KMS-11 (cell line): ENCODE measurements around the gene EMP1.

Source experiments
- H2AFZ ChIP-seq: fragments of 200-600 bp; sonication (generic); 2 replicates; pipeline ENCODE4 v1.6.1; 2016; ENCODE audit warnings: antibody characterized with exemption, mixed run types, low read depth
- H3K27ac ChIP-seq: fragments of 200-600 bp; sonication (generic); 2 replicates; pipeline ENCODE4 v1.6.1; 2016; ENCODE audit warnings: mild to moderate bottlenecking, mixed run types
- H3K27me3 ChIP-seq: fragments of 200-600 bp; sonication (generic); 2 replicates; pipeline ENCODE4 v1.6.1; 2017; ENCODE audit warnings: mild to moderate bottlenecking, low read depth, mixed run types, moderate library complexity; ENCODE audit not compliant: insufficient read depth
- H3K36me3 ChIP-seq: fragments of 200-600 bp; sonication (generic); 2 replicates; pipeline ENCODE4 v1.6.1; 2017; ENCODE audit warnings: mild to moderate bottlenecking, mixed run types; ENCODE audit not compliant: insufficient read depth
- H3K4me1 ChIP-seq: fragments of 200-600 bp; sonication (generic); 2 replicates; pipeline ENCODE4 v1.6.1; 2016; ENCODE audit warnings: mild to moderate bottlenecking, low read depth, mixed run types; ENCODE audit not compliant: poor library complexity, severe bottlenecking
- H3K4me2 ChIP-seq: fragments of 200-600 bp; sonication (generic); 2 replicates; pipeline ENCODE4 v1.7.0; 2016; ENCODE audit warnings: mild to moderate bottlenecking, mixed run types
- H3K4me3 ChIP-seq: fragments of 200-600 bp; sonication (generic); IDR thresholded peaks from 2 replicates; pipeline ENCODE4 v1.6.1; 2017; ENCODE audit warnings: low read depth, low read length, mixed read lengths; ENCODE audit not compliant: insufficient read depth
- H3K79me2 ChIP-seq: fragments of 200-600 bp; sonication (generic); 2 replicates; pipeline ENCODE4 v1.6.1; 2016; ENCODE audit warnings: low read depth, mixed run types; ENCODE audit not compliant: insufficient read depth
- H3K9ac ChIP-seq: fragments of 200-600 bp; sonication (generic); 2 replicates; pipeline ENCODE4 v1.6.1; 2016; ENCODE audit warnings: mild to moderate bottlenecking, mixed run types
- H4K20me1 ChIP-seq: fragments of 200-600 bp; sonication (generic); 2 replicates; pipeline ENCODE4 v1.6.1; 2016; ENCODE audit warnings: mild to moderate bottlenecking, mixed run types; ENCODE audit not compliant: insufficient read depth
- CTCF ChIP-seq: fragments of 200-600 bp; sonication (generic); conservative IDR thresholded peaks from 2 replicates; pipeline ENCODE4 v1.6.1; 2017; ENCODE audit warnings: low read depth, mild to moderate bottlenecking, antibody characterized with exemption, low read length, moderate library complexity, mixed read lengths

Gene EMP1

GRCh38 chr12:13167906-13168305 is 28.6 kb upstream of the EMP1 start:
- Histone ChIP-seq H3K4me1 (peaks cover 67% of the 10 kb centered on the region), H3K9ac (no peak overlapping the region), H3K79me2 (no peaks in the 10 kb centered on the region), H2AFZ (no peak overlapping the region), H4K20me1 (no peaks in the 10 kb centered on the region), H3K4me2 (no peak overlapping the region), H3K27ac (no peak overlapping the region), H3K27me3 (no peaks in the 10 kb centered on the region), H3K4me3 (no peak overlapping the region), H3K36me3 (no peaks in the 10 kb centered on the region)
- TF ChIP-seq CTCF: no peak

- Histone ChIP-seq H3K9ac (no peak overlapping the region), H3K4me2 (no peak overlapping the region), H3K36me3 (no peaks in the 10 kb centered on the region), H4K20me1 (no peaks in the 10 kb centered on the region), H3K27ac (no peak overlapping the region), H2AFZ (no peak overlapping the region), H3K27me3 (no peaks in the 10 kb centered on the region), H3K79me2 (no peaks in the 10 kb centered on the region), H3K4me3 (no peak overlapping the region), H3K4me1 (peaks cover 75% of the 10 kb centered on the region)
- no peak for TF ChIP-seq CTCF
These were observed 27.3 kb upstream of the EMP1 start for GRCh38 chr12:13169272-13169671.

- H4K20me1 ChIP-seq: no peaks in the 10 kb centered on the region
- no peak for TF ChIP-seq CTCF
- H3K27me3 ChIP-seq: no peaks in the 10 kb centered on the region
- H3K4me2 ChIP-seq: peak overlapping the region; percentile 96; the same call in 1 of the 2 replicates
- peaks cover 75% of the 10 kb centered on the region for H3K4me1 ChIP-seq
- no peaks in the 10 kb centered on the region for H3K79me2 ChIP-seq
- H3K27ac ChIP-seq: peak overlapping the region; percentile 96; the same call in 1 of the 2 replicates
- H2AFZ ChIP-seq: no peak overlapping the region; the same call in 1 of the 2 replicates
- no peak overlapping the region for H3K4me3 ChIP-seq
- no peaks in the 10 kb centered on the region for H3K36me3 ChIP-seq
- no peak overlapping the region for H3K9ac ChIP-seq
These were observed 25.5 kb upstream of the EMP1 start for GRCh38 chr12:13170892-13171490.

- Histone ChIP-seq H4K20me1 (no peaks in the 10 kb centered on the region), H2AFZ (peak overlapping the region; percentile 51), H3K9ac (peak overlapping the region; percentile 56; the same call in 1 of the 2 replicates), H3K4me1 (peaks cover 73% of the 10 kb centered on the region), H3K4me2 (peak overlapping the region; percentile 96), H3K27ac (peak overlapping the region; percentile 96), H3K4me3 (no peak overlapping the region), H3K36me3 (no peaks in the 10 kb centered on the region), H3K79me2 (no peaks in the 10 kb centered on the region), H3K27me3 (no peaks in the 10 kb centered on the region)
- no peak for TF ChIP-seq CTCF
These were observed 24.3 kb upstream of the EMP1 start for GRCh38 chr12:13171921-13172859.
